ENCODE measurements around the gene PDE10A. TPM values are rescaled to one million over a fixed set of nuclear protein-coding genes. Genes with fewer than 3 reads are reported as not detected.

The PDE10A gene
- total RNA-seq, 1 experiment from 2014 or later: 2.1 TPM

GRCh38 chr6:165698868-165699267, 35.8 kb upstream of the PDE10A start:
- H3K9ac ChIP-seq (ENCODE audit: low read length): no peak overlapping the region
- ATAC-seq (no peak), DNase-seq (no peak)
- H2AFZ ChIP-seq (ENCODE audit: low read length): no peak overlapping the region
- H3K4me1 ChIP-seq (ENCODE audit: insufficient read depth, low read length): no peaks in the 10 kb centered on the region
- no peaks in the 10 kb centered on the region for H3K9me3 ChIP-seq (ENCODE audit: low read length)
- CTCF ChIA-PET: no interaction called here
- no peak overlapping the region for H3K4me3 ChIP-seq (ENCODE audit: low read length)
- H3K79me2 ChIP-seq (ENCODE audit: low read length): no peaks in the 10 kb centered on the region
- H3K27me3 ChIP-seq (ENCODE audit: low read length): no peaks in the 10 kb centered on the region
- H4K20me1 ChIP-seq (ENCODE audit: low read length): no peaks in the 10 kb centered on the region
- no peak overlapping the region for H3K27ac ChIP-seq (ENCODE audit: low read length)
- TF ChIP-seq CTCF (conservative IDR thresholded peaks at IDR 0.05; ENCODE audit: low read depth, low read length) (no peak), EZH2phosphoT487 (IDR thresholded peaks at IDR 0.05; ENCODE audit: borderline replicate concordance, low read length) (no peak), EZH2 (IDR thresholded peaks at IDR 0.05; ENCODE audit: low read length, unreplicated experiment) (no peak)
- no peaks in the 10 kb centered on the region for H3K9me2 ChIP-seq (replicated peaks; ENCODE audit: low read length)
- POLR2A ChIA-PET (ENCODE audit: unreplicated experiment): no interaction called here
- no peaks in the 10 kb centered on the region for H3F3A ChIP-seq (ENCODE audit: low read length, unreplicated experiment)
- no TSS peak for BruUV-seq (replicated peaks)
- H3K4me2 ChIP-seq (ENCODE audit: low read length): no peak overlapping the region
- H3K36me3 ChIP-seq (ENCODE audit: low read depth, low read length): no peaks in the 10 kb centered on the region
- intact Hi-C loops (cut with micrococcal nuclease): no loop called here

GRCh38 chr6:165697171-165697570, 34.1 kb upstream of the PDE10A start:
- intact Hi-C loops (cut with micrococcal nuclease): no loop called here

More at GRCh38 chr6:165697171-165697570, 34.1 kb upstream of the PDE10A start:
- H3K9me2 ChIP-seq (replicated peaks; ENCODE audit: low read length): no peaks in the 10 kb centered on the region
- no peaks in the 10 kb centered on the region for H4K20me1 ChIP-seq (ENCODE audit: low read length)
- H3K4me2 ChIP-seq (ENCODE audit: low read length): no peak overlapping the region
- no peaks in the 10 kb centered on the region for H3K79me2 ChIP-seq (ENCODE audit: low read length)
- H3F3A ChIP-seq (ENCODE audit: low read length, unreplicated experiment): no peaks in the 10 kb centered on the region
- CTCF ChIA-PET: no interaction called here
- no peak for ATAC-seq
- DNase-seq: no peak
- no TSS peak for BruUV-seq (replicated peaks)
- no peaks in the 10 kb centered on the region for H3K27me3 ChIP-seq (ENCODE audit: low read length)
- POLR2A ChIA-PET (ENCODE audit: unreplicated experiment): no interaction called here
- TF ChIP-seq CTCF (conservative IDR thresholded peaks at IDR 0.05; ENCODE audit: low read depth, low read length) (no peak), EZH2phosphoT487 (IDR thresholded peaks at IDR 0.05; ENCODE audit: borderline replicate concordance, low read length) (no peak), EZH2 (IDR thresholded peaks at IDR 0.05; ENCODE audit: low read length, unreplicated experiment) (no peak)
- H3K9me3 ChIP-seq (ENCODE audit: low read length): no peaks in the 10 kb centered on the region
- H2AFZ ChIP-seq (ENCODE audit: low read length): no peak overlapping the region
- H3K9ac ChIP-seq (ENCODE audit: low read length): no peak overlapping the region
- H3K4me3 ChIP-seq (ENCODE audit: low read length): no peak overlapping the region
- H3K4me1 ChIP-seq (ENCODE audit: insufficient read depth, low read length): no peaks in the 10 kb centered on the region
- H3K36me3 ChIP-seq (ENCODE audit: low read depth, low read length): no peaks in the 10 kb centered on the region
- H3K27ac ChIP-seq (ENCODE audit: low read length): no peak overlapping the region

Measured in PC-3 (cell line).